HepG2 (cell line): ENCODE data around the gene UGT1A4. TPM values are rescaled to one million over a fixed set of nuclear protein-coding genes. Genes with fewer than 3 reads are reported as not detected.

Experiments used
- CHD2 ChIP-seq: IDR thresholded peaks from 2 replicates; pipeline ENCODE4 v1.6.1; 2011; ENCODE audit warnings: low read depth, low read length, improper control_type of control experiment
- DNMT1 ChIP-seq: sonication (generic); formaldehyde crosslinking; IDR thresholded peaks from 2 replicates; pipeline ENCODE4 v1.5.1; 2020; ENCODE audit warnings: mild to moderate bottlenecking, missing genetic modification reagents
- ELF3 ChIP-seq: IDR thresholded peaks from 2 replicates; pipeline ENCODE4 v1.6.1; 2016; ENCODE audit warnings: missing genetic modification reagents, missing compliant biosample characterization
- HHEX ChIP-seq: IDR thresholded peaks from 2 replicates; pipeline ENCODE4 v1.6.1; 2016; ENCODE audit warnings: control low read depth
- HOXA3 ChIP-seq: sonication (generic); formaldehyde crosslinking; IDR thresholded peaks from 2 replicates; pipeline ENCODE4 v1.5.0; 2020; ENCODE audit warnings: missing genetic modification reagents
- ONECUT2 ChIP-seq: sonication (generic); formaldehyde crosslinking; IDR thresholded peaks from 2 replicates; pipeline ENCODE4 v1.4.0; 2020; ENCODE audit warnings: missing genetic modification reagents
- ZNF253 ChIP-seq: sonication (generic); formaldehyde crosslinking; IDR thresholded peaks from 2 replicates; pipeline ENCODE4 v1.8.0; 2022; ENCODE audit warnings: mild to moderate bottlenecking, missing genetic modification reagents, borderline replicate concordance
- ZNF326 ChIP-seq: sonication (generic); formaldehyde crosslinking; IDR thresholded peaks from 2 replicates; pipeline ENCODE4 v1.4.0; 2020; ENCODE audit warnings: missing genetic modification reagents, borderline replicate concordance
- ZNF749 ChIP-seq: sonication (generic); formaldehyde crosslinking; IDR thresholded peaks from 2 replicates; pipeline ENCODE4 v1.8.0; 2022; ENCODE audit warnings: mild to moderate bottlenecking, missing genetic modification reagents, moderate library complexity, borderline replicate concordance
- ZNF766 ChIP-seq: sonication (generic); formaldehyde crosslinking; IDR thresholded peaks from 2 replicates; pipeline ENCODE4 v1.5.0; 2020; ENCODE audit warnings: missing genetic modification reagents, borderline replicate concordance
- ZNF776 ChIP-seq: sonication (generic); formaldehyde crosslinking; IDR thresholded peaks from 2 replicates; pipeline ENCODE4 v1.4.0; 2020; ENCODE audit warnings: mild to moderate bottlenecking, missing genetic modification reagents
- polyA plus RNA-seq, 8 experiments: library from polyadenylated mRNA; depleted of rRNA in 3 of 8; stranded (reverse) in 7 of 8; unstranded in 1 of 8; fragments of >200 nt; fragmentation: Illumina TruSeq in 4 of 8; extraction: Trizol in 4 of 8; gene quantifications; 2 replicates each; pipeline versions ENCODE4 v1.2.1 to v1.2.3, GENCODE V29; 2011 to 2016; ENCODE audit warnings: low read depth in 4 of 8, missing spikeins in 1 of 8, mixed read lengths in 1 of 8; ENCODE audit not compliant: insufficient read depth in 1 of 8
- total RNA-seq, 5 experiments: library from RNA; depleted of rRNA; stranded (reverse); fragments of >200 nt; fragmentation: Illumina TruSeq; extraction: Trizol; gene quantifications; 2 replicates each; pipeline ENCODE4 v1.2.3, GENCODE V29; 2016; ENCODE audit warnings: low read depth in 1 of 5
- TF ChIP-seq, protein P1 (sequence below): sonication (generic); formaldehyde crosslinking; IDR thresholded peaks from 2 replicates; pipeline ENCODE4 v1.8.0; 2022; ENCODE audit warnings: missing genetic modification reagents, mild to moderate bottlenecking, borderline replicate concordance
- TF ChIP-seq, protein P2 (sequence below): sonication (generic); formaldehyde crosslinking; IDR thresholded peaks from 2 replicates; pipeline ENCODE4 v1.8.0; 2022; ENCODE audit warnings: mild to moderate bottlenecking, missing genetic modification reagents, moderate library complexity
- TF ChIP-seq, protein P3 (sequence below): sonication (generic); formaldehyde crosslinking; IDR thresholded peaks from 2 replicates; pipeline ENCODE4 v1.4.0; 2020; ENCODE audit warnings: mild to moderate bottlenecking, low read depth, missing genetic modification reagents
- TF ChIP-seq, protein P4 (sequence below): sonication (generic); formaldehyde crosslinking; IDR thresholded peaks from 2 replicates; pipeline ENCODE4 v1.5.0; 2020; ENCODE audit warnings: mild to moderate bottlenecking, missing genetic modification reagents, borderline replicate concordance
- TF ChIP-seq, protein P5 (sequence below): sonication (generic); formaldehyde crosslinking; IDR thresholded peaks from 2 replicates; pipeline ENCODE4 v1.8.1; 2023; ENCODE audit warnings: mild to moderate bottlenecking, missing genetic modification reagents
- TF ChIP-seq, protein P6 (sequence below): IDR thresholded peaks from 2 replicates; pipeline ENCODE4 v1.4.0; 2020; ENCODE audit warnings: mild to moderate bottlenecking, missing genetic modification reagents

Gene UGT1A4
- total and polyA plus RNA-seq, 2 of the 13 experiments (the other 11 are each of a cell fraction or from before 2014, with no cell fraction given), result not detected

DNA sequence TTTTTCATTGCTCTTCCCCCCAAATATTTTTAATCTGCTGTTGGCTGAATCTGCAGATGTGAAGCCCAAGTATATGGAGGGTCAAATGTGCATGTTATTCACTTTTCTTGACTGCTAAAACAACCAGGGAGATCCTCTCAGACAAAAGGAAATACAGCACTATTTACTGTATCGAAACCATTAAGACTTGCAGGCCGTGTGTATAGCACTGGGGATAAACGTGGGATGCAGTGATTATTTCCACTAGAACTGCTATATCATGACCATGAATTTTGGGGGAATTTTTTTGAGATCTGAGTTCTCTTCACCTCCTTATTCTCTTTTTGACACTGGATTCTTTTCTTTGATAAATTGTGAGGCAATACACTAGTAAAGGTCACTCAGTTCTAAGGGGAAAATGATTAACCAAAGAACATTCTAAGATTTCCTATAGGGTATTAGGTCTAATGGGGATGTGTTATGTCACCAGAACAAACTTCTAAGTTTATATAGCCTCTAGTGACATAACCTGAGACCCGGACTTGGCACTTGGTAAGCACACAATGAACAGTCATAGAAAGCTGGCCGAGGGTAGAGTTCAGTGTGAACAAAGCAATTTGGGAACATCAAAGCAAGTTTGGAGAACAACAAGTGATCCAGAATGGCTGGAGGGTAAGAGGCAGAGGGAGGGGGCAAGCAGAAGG lies 26.7 kb downstream of the UGT1A4 start (continued):
- TF ChIP-seq, protein P1, sequence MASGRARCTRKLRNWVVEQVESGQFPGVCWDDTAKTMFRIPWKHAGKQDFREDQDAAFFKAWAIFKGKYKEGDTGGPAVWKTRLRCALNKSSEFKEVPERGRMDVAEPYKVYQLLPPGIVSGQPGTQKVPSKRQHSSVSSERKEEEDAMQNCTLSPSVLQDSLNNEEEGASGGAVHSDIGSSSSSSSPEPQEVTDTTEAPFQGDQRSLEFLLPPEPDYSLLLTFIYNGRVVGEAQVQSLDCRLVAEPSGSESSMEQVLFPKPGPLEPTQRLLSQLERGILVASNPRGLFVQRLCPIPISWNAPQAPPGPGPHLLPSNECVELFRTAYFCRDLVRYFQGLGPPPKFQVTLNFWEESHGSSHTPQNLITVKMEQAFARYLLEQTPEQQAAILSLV (CRISPR knock-in tag), result no peak; the same call in 1 of the 2 replicates
- TF ChIP-seq ZNF776 (CRISPR knock-in tag), result no peak
- TF ChIP-seq ZNF766 (CRISPR knock-in tag), result no peak
- TF ChIP-seq, protein P2, sequence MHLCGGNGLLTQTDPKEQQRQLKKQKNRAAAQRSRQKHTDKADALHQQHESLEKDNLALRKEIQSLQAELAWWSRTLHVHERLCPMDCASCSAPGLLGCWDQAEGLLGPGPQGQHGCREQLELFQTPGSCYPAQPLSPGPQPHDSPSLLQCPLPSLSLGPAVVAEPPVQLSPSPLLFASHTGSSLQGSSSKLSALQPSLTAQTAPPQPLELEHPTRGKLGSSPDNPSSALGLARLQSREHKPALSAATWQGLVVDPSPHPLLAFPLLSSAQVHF (CRISPR knock-in tag), result peak; percentile 67; the same call in 1 of the 2 replicates
- peak; percentile 47; the same call in 1 of the 2 replicates for TF ChIP-seq HOXA3
- TF ChIP-seq ELF3 (CRISPR knock-in tag), result peak; percentile 88
- no peak for TF ChIP-seq ZNF326
- TF ChIP-seq ZNF253 (CRISPR knock-in tag), result no peak
- TF ChIP-seq, protein P3, sequence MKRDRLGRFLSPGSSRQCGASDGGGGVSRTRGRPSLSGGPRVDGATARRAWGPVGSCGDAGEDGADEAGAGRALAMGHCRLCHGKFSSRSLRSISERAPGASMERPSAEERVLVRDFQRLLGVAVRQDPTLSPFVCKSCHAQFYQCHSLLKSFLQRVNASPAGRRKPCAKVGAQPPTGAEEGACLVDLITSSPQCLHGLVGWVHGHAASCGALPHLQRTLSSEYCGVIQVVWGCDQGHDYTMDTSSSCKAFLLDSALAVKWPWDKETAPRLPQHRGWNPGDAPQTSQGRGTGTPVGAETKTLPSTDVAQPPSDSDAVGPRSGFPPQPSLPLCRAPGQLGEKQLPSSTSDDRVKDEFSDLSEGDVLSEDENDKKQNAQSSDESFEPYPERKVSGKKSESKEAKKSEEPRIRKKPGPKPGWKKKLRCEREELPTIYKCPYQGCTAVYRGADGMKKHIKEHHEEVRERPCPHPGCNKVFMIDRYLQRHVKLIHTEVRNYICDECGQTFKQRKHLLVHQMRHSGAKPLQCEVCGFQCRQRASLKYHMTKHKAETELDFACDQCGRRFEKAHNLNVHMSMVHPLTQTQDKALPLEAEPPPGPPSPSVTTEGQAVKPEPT (CRISPR knock-in tag), result no peak
- TF ChIP-seq, protein P4, sequence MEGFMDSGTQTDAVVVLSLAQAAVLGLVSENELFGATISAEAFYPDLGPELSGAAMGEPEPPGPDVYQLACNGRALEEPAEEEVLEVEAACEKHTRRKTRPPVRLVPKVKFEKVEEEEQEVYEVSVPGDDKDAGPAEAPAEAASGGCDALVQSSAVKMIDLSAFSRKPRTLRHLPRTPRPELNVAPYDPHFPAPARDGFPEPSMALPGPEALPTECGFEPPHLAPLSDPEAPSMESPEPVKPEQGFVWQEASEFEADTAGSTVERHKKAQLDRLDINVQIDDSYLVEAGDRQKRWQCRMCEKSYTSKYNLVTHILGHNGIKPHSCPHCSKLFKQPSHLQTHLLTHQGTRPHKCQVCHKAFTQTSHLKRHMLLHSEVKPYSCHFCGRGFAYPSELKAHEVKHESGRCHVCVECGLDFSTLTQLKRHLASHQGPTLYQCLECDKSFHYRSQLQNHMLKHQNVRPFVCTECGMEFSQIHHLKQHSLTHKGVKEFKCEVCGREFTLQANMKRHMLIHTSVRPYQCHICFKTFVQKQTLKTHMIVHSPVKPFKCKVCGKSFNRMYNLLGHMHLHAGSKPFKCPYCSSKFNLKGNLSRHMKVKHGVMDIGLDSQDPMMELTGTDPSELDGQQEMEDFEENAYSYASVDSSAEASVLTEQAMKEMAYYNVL, result peak; percentile 94
- TF ChIP-seq ZNF749 (CRISPR knock-in tag), result peak; percentile 35; the same call in 1 of the 2 replicates
- no peak for TF ChIP-seq ONECUT2 (CRISPR knock-in tag)
- TF ChIP-seq, protein P5, sequence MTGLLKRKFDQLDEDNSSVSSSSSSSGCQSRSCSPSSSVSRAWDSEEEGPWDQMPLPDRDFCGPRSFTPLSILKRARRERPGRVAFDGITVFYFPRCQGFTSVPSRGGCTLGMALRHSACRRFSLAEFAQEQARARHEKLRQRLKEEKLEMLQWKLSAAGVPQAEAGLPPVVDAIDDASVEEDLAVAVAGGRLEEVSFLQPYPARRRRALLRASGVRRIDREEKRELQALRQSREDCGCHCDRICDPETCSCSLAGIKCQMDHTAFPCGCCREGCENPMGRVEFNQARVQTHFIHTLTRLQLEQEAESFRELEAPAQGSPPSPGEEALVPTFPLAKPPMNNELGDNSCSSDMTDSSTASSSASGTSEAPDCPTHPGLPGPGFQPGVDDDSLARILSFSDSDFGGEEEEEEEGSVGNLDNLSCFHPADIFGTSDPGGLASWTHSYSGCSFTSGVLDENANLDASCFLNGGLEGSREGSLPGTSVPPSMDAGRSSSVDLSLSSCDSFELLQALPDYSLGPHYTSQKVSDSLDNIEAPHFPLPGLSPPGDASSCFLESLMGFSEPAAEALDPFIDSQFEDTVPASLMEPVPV (CRISPR knock-in tag), result no peak
- TF ChIP-seq HHEX (CRISPR knock-in tag), result peak; percentile 100
- no peak for TF ChIP-seq DNMT1 (CRISPR knock-in tag)
- TF ChIP-seq, protein P6, sequence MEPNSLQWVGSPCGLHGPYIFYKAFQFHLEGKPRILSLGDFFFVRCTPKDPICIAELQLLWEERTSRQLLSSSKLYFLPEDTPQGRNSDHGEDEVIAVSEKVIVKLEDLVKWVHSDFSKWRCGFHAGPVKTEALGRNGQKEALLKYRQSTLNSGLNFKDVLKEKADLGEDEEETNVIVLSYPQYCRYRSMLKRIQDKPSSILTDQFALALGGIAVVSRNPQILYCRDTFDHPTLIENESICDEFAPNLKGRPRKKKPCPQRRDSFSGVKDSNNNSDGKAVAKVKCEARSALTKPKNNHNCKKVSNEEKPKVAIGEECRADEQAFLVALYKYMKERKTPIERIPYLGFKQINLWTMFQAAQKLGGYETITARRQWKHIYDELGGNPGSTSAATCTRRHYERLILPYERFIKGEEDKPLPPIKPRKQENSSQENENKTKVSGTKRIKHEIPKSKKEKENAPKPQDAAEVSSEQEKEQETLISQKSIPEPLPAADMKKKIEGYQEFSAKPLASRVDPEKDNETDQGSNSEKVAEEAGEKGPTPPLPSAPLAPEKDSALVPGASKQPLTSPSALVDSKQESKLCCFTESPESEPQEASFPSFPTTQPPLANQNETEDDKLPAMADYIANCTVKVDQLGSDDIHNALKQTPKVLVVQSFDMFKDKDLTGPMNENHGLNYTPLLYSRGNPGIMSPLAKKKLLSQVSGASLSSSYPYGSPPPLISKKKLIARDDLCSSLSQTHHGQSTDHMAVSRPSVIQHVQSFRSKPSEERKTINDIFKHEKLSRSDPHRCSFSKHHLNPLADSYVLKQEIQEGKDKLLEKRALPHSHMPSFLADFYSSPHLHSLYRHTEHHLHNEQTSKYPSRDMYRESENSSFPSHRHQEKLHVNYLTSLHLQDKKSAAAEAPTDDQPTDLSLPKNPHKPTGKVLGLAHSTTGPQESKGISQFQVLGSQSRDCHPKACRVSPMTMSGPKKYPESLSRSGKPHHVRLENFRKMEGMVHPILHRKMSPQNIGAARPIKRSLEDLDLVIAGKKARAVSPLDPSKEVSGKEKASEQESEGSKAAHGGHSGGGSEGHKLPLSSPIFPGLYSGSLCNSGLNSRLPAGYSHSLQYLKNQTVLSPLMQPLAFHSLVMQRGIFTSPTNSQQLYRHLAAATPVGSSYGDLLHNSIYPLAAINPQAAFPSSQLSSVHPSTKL (CRISPR knock-in tag), result peak; percentile 99
- no peak for TF ChIP-seq CHD2
